ENCODE measurements around the gene FAM3B. TPM values are rescaled to one million over a fixed set of nuclear protein-coding genes. Genes with fewer than 3 reads are reported as not detected.

The FAM3B gene
- total and polyA plus RNA-seq, 2 of the 4 experiments (the other 2 are of a cell fraction) = not detected

- no peaks in the 10 kb centered on the region for H4K20me1 ChIP-seq (ENCODE audit: insufficient read depth, low read length)
- dilution Hi-C loops (cut with HindIII; ENCODE audit: low sequenced_read_pairs, unreplicated experiment) (no loop called here), in situ Hi-C loops (cut with MboI; ENCODE audit: low sequenced_read_pairs) (no loop called here), intact Hi-C loops (cut with micrococcal nuclease) (no loop called here)
- no TSS peak for BruUV-seq (replicated peaks)
- H2AK9ac ChIP-seq (replicated peaks; ENCODE audit: low read depth, low read length, poor library complexity) = no peak overlapping the region
- ATAC-seq (ENCODE audit: low read depth) (no peak), DNase-seq (no peak)
- TF ChIP-seq BHLHE40 (IDR thresholded peaks at IDR 0.05; ENCODE audit: low read depth, low read length) = no peak
- no peak overlapping the region for H4K91ac ChIP-seq (ENCODE audit: insufficient read depth, low read depth, low read length)
- H3K4me3 ChIP-seq (ENCODE audit: insufficient read depth, low read depth, low read length) = no peak overlapping the region
- H2BK5ac ChIP-seq (ENCODE audit: low read depth, low read length, poor library complexity, severe bottlenecking) = no peak overlapping the region
- no peaks in the 10 kb centered on the region for H3K9me3 ChIP-seq (ENCODE audit: control insufficient read depth, insufficient read depth, low read length)
- no peak overlapping the region for H2AFZ ChIP-seq (replicated peaks; ENCODE audit: low read length, poor library complexity)
- H3K4me2 ChIP-seq (ENCODE audit: low read depth, low read length) = no peak overlapping the region
- CTCF ChIA-PET = interaction anchor here (0.8 kb wide), 1 partner anchor 24 kb away, joined by 4 read pairs; no protein-coding TSS in a partner anchor
- no peak overlapping the region for H2BK120ac ChIP-seq (ENCODE audit: low read depth, low read length)
- POLR2A ChIA-PET (ENCODE audit: unreplicated experiment) = no interaction called here
- no peak overlapping the region for H4K8ac ChIP-seq (ENCODE audit: low read depth in 2 of 2, low read length in 2 of 2)
- no peak overlapping the region for H3K56ac ChIP-seq (ENCODE audit: extremely low read depth, insufficient read depth, low read length)
- no peak overlapping the region for H3K18ac ChIP-seq (ENCODE audit: low read depth, low read length)
- no peak overlapping the region for H2AK5ac ChIP-seq (ENCODE audit: low read depth, low read length)
- H3K36me3 ChIP-seq (ENCODE audit: control insufficient read depth, insufficient read depth, low read length) = no peaks in the 10 kb centered on the region
- 61% methylated on average over 6 of the region's 14 CpGs; no CpG with 5 or more reads in 1 of the 2 experiments for WGBS, 2 experiments (ENCODE audit: extremely low coverage in 2 of 2, insufficient read length in 1 of 2)
- H4K5ac ChIP-seq (ENCODE audit: low read depth, low read length) = no peak overlapping the region
- no peaks in the 10 kb centered on the region for H3K79me1 ChIP-seq (ENCODE audit: low read depth in 1 of 2, low read length in 2 of 2)
- H3K23ac ChIP-seq (ENCODE audit: low read depth, low read length) = no peak overlapping the region
- no peak overlapping the region for H3K9ac ChIP-seq (ENCODE audit: low read depth, low read length)
- H3K4ac ChIP-seq (ENCODE audit: low read depth, low read length) = no peak overlapping the region
- H3K4me1 ChIP-seq (ENCODE audit: control insufficient read depth, insufficient read depth, low read length) = no peaks in the 10 kb centered on the region
- no peaks in the 10 kb centered on the region; the same call in 1 of the 2 replicates for H3K27me3 ChIP-seq (ENCODE audit: control insufficient read depth, insufficient read depth, low read length)
- H3K14ac ChIP-seq (replicated peaks; ENCODE audit: low read depth, low read length) = no peak overlapping the region
- no peak overlapping the region for H3K27ac ChIP-seq (ENCODE audit: insufficient read depth, low read length)
- H2BK20ac ChIP-seq (ENCODE audit: low read depth, low read length) = no peak overlapping the region
- no peak overlapping the region for H2BK15ac ChIP-seq (ENCODE audit: low read depth, low read length)
- H3K9me1 ChIP-seq (ENCODE audit: insufficient read depth, low read length) = no peaks in the 10 kb centered on the region
Observed at GRCh38 chr21:41387042-41387819, 70.6 kb downstream of the FAM3B start.

Measured in IMR-90 (cell line).